Stimulated activated CD4-positive, alpha-beta T cell treated with anti-CD3 and anti-CD28 coated beads, Interleukin-12 subunit alpha, Interleukin-12 subunit beta, amount 100 ng/mL, for 24 hours (primary cell): ENCODE results near the gene SLC48A1.
A peak's percentile ranks its signal among the peaks of the same experiment; 100 is the strongest.

Source experiments
- DNase-seq, 2 experiments: peaks; one replicate each; pipeline ENCODE4 v3.0.0-alpha.2; 2020; ENCODE audit warnings: low read depth in 2 of 2

Gene SLC48A1

GRCh38 chr12:47777151-47777550 lies 4.1 kb downstream of the SLC48A1 start:
- no peak for DNase-seq

DNA sequence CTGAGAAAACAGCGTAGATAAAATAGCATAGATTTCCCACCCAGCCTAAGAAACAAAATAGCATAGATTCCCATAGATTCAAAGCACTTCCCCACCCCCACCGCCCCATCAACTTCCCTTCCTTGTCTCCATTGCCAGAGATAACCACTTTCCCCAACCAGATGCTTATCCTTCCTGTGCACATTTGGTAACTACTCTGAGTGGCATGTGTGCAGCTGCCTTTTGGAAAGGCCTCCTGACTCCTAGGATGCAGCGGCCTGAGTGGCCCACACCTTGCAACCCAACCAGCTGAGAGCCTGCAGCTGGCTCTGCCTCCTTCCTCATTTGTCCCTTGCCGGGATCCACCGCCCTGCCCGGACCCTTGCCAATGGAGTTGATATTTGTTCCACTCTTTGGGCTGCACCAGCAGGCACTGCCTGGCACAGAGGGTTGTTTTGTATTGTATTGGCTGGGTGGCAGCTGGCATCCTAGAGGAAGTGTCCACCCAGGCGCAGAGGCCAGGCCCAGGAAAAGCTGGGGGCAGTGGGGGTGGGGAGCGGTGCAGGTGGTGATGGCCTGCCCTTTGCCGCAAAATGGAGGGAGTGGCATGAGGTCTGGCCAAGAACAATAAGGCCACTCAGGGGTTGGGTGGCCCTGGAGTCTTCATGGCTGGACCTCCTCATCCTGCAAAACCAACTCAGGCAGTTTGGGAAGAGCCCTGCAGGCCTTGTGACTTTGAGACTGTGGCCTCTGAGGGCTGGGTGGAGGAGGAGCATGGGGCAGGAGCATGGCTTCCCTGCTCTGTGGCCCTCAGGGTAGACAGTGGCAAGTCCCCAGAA lies 4.9 kb downstream of the SLC48A1 start:
- no peak for DNase-seq

GRCh38 chr12:47778881-47779280 lies 5.8 kb downstream of the SLC48A1 start:
- no peak for DNase-seq

- peak; percentile 80 to 94 for DNase-seq
Measured at GRCh38 chr12:47779301-47779942, 6.4 kb downstream of the SLC48A1 start.

GRCh38 chr12:47779943-47780504 lies 7.0 kb downstream of the SLC48A1 start:
- no peak for DNase-seq

GRCh38 chr12:47781479-47782371 lies 8.7 kb downstream of the SLC48A1 start:
- no peak for DNase-seq

DNA sequence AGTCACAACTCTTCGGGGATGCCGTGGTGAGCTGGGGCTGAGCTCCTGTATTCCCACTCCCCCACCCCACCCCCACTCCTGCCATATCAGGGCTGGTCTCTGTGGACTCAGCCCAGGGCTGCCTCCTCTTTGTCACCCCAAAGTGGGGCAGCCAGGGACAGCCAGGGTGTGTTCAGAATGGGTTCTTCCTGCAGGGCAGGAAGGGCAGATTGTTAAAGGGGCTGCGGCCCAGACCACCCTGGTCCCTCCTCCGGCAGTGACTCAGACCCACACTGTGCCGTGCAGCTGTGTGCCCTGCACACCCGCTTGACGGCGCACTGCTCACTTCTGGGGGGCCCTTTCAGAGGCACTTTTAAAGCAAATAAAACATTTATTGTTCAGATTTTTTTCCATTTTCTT lies 9.3 kb downstream of the SLC48A1 start:
- no peak for DNase-seq

- no peak for DNase-seq
Measured at GRCh38 chr12:47783024-47783755, 10.2 kb downstream of the SLC48A1 start.

DNA sequence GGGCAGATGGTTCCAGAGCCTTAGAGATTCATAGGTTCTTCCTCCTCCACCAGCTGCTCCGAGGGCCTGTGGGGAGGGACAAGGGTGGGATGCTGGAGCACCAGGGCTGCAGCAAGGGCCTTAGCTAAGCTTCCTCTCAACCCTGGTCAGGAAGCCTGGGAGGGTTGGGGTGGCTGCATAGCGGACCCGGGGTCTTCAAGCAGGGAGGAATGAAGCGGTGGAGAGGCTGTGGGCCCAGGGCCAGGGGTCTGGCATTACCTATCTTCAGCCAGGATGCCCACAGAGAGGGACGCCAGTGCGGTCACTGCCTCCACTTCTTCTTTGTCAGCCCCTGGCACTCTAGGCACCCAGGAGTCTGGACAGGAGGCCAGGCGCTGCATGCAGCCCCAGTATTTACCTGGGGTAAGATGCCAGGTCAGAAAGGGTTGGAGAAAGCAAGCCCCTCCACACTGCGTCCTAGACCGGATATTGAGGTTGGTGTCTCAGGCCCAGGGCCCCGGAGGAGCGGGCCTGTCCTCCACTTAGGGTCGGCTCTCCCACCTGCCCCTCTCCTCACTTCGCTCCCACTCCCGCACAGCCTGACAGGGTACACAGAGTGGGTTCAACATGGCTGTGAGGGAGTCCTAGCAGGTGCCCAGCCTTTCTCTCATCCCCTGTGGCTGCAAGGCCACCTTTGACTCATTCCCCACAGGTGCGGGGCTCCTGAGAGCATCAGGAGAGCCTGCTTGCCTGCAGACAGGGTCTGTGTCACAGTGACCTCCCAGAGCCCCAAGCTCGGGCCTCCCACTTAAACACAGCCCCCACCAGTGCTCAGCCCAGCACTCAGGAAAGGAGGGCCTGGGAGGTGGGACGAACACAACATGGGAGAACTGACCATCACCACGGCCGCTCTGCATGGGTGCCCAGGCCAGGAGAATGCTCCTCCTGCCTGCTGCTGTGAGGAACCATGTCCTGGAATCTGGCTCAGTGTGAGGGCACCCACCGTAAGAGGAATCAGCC lies 11.1 kb downstream of the SLC48A1 start:
- DNase-seq = no peak

DNA sequence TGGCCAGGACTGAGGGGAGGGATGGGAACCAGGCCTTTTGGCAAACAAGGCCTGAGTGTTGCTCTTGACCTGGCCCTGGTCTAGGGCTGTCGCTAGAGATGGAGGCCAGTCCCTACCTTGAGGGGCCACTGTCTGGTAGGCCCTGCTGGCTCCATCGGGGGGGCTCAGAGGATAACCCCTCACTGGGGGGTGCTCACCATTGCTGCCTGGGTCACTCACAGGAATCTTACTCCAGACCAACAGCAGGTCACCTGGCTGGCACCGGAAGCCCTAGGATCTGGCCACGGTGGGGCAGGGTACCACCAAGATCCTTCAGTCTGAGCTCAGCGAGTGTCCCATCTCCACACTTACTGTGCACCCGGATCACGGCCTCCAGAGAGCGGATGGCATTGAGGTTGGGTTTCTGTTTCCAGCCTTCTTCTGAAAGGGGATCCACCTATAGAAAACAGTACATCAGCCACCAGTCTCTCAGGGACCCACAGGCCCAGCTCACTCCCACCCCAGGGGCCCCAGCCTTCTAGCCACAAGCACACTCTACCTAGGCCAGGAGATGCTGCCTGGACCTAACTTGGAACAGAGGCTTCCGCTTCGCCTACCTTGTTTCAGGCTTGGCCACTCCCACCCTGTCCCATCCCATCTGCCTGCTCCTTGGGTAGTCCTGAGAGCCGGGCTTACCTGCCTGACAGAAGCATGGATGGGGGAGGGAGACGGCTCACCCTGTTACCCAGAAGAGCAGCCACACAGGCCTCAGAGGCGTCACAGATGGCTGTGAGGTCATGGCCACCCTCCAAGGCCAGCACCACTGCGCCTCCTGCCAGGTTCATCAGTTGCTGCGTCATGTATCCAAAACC lies 12.2 kb downstream of the SLC48A1 start:
- DNase-seq = no peak

- no peak for DNase-seq
Measured at GRCh38 chr12:47785887-47786661, 13.0 kb downstream of the SLC48A1 start.

DNA sequence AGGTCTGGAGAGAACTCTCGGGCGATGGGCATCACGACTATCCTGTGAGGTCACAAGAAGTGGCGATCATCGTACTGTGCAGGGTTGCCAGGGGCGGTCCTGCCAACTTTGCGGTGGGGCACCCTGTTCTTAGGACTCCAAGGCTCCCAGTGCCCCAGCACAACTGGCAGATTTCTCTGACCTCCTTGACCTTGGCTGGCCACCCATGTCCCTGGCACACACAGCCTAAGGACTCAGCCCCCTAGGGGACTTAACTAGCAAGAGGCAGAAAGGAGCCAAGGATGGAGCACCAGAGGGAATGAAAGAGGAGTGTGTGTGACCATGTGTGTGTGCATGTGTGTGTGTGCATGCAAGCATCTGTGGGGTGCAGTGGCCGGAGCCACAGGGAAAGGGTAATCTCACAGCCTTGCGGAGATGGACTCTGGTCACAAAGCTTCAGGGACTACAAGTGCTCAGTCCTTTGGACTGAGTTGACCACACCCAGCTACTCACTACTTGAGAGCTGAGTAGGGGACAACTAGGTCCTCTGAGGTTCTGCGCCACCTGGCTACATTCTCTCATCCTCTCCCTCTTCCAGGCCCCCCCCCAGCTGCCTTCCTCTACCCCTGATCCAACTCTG lies 13.7 kb downstream of the SLC48A1 start:
- no peak for DNase-seq

DNA sequence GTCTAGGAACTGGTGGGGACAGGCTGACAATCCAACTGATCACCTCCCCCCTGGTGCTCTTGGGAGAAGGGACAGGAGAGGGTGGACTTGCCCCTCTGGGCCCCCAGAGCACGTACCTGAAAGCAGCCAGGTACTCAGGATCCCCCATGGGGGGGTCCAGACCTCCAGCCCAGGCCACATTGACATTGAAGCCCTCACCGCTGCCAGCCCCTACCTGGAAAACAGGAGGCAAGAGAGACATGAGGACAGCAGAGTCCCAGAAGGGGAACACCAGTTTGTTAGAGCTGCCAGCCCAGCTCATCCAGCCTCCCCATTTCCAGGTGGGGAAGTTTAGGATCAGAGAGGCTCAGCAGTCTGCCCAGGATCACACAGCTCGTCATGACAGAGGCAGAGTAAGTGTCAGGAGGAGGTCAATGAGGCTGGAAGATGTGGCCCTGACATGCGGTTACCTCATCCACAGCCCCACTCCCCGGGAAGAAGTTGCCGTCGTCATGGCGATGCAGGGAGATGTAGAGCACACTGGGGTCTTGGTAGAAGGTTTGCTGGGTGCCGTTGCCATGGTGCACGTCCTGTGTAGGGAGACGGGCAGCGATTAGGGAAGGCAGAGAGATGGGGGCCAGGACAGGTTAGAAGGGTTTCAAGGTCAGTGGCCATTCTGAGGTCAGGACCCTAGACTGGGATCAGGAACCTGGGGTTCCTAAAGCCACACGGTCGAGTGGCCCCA lies 14.7 kb downstream of the SLC48A1 start:
- no peak for DNase-seq

- DNase-seq = no peak
Measured at GRCh38 chr12:47789141-47789540, 16.1 kb downstream of the SLC48A1 start.

GRCh38 chr12:47789712-47790489 lies 16.9 kb downstream of the SLC48A1 start:
- no peak for DNase-seq

GRCh38 chr12:47790676-47791350 lies 17.8 kb downstream of the SLC48A1 start:
- no peak for DNase-seq
